HL-60/S4 treated with retinoic acid at 250 ng/mL for 4 days and 3 days (cell line): Measurements from ENCODE around the gene CA10.

Source experiments
- in situ Hi-C: fragments of 300-500 bp; cut with MboI; formaldehyde crosslinking; loops from 2 replicates; pipeline ENCODE4 v1.7.0; 2022; ENCODE audit warnings: low sequenced_read_pairs

The CA10 gene

GRCh38 chr17:51734976-51735375, 423.5 kb downstream of the CA10 start:
- in situ Hi-C loops, result no loop called here

- in situ Hi-C loops, result no loop called here
Measured at GRCh38 chr17:51734462-51734861, 424.1 kb downstream of the CA10 start.

GRCh38 chr17:51733166-51733565, 425.3 kb downstream of the CA10 start:
- in situ Hi-C loops, result no loop called here

GRCh38 chr17:51731941-51732722, 426.4 kb downstream of the CA10 start:
- in situ Hi-C loops, result no loop called here

GRCh38 chr17:51730303-51731050, 428.0 kb downstream of the CA10 start:
- in situ Hi-C loops, result no loop called here

GRCh38 chr17:51725185-51725584, 433.3 kb downstream of the CA10 start:
- in situ Hi-C loops, result no loop called here

- in situ Hi-C loops, result no loop called here
Measured at GRCh38 chr17:51724043-51724580, 434.4 kb downstream of the CA10 start.

- in situ Hi-C loops, result no loop called here
Measured at GRCh38 chr17:51722994-51723393, 435.5 kb downstream of the CA10 start.

- in situ Hi-C loops, result no loop called here
Measured at GRCh38 chr17:51721730-51722129, 436.8 kb downstream of the CA10 start.

- in situ Hi-C loops, result no loop called here
Measured at GRCh38 chr17:51720439-51720838, 438.1 kb downstream of the CA10 start.

GRCh38 chr17:51718983-51719382, 439.5 kb downstream of the CA10 start:
- in situ Hi-C loops, result no loop called here

GRCh38 chr17:51711581-51711980, 446.9 kb downstream of the CA10 start:
- in situ Hi-C loops, result no loop called here

- in situ Hi-C loops, result no loop called here
Measured at GRCh38 chr17:51710634-51710979, 447.9 kb downstream of the CA10 start.

- in situ Hi-C loops, result no loop called here
Measured at GRCh38 chr17:51709694-51710633, 448.6 kb downstream of the CA10 start.

GRCh38 chr17:51707216-51707615, 451.3 kb downstream of the CA10 start:
- in situ Hi-C loops, result no loop called here

GRCh38 chr17:51706093-51706492, 452.4 kb downstream of the CA10 start:
- in situ Hi-C loops, result no loop called here

- in situ Hi-C loops, result no loop called here
Measured at GRCh38 chr17:51703361-51704341, 454.9 kb downstream of the CA10 start.

GRCh38 chr17:51702963-51703360, 455.6 kb downstream of the CA10 start:
- in situ Hi-C loops, result no loop called here

GRCh38 chr17:51701501-51701900, 457.0 kb downstream of the CA10 start:
- in situ Hi-C loops, result no loop called here
